HEK293 (cell line): ENCODE data around the gene PHF20.

Experiments
- CTCF ChIA-PET: fragments of 350-600 bp; formaldehyde crosslinking; extraction: SDS; loops from one replicate; lab custom pipeline; 2021; ENCODE audit warnings: antibody characterized with exemption; lab: Yijun Ruan, JAX
- POLR2A ChIA-PET: fragments of 300-600 bp; formaldehyde crosslinking; extraction: SDS; loops from one replicate; lab custom pipeline; 2020; ENCODE audit warnings: antibody characterized with exemption, inconsistent platforms; lab: Yijun Ruan, JAX
- H3K27ac ChIP-seq: fragments of 200-500 bp; sonication (Bioruptor generic); 2 replicates; pipeline ENCODE4 v1.5.1; 2014; ENCODE audit warnings: low read depth, low read length, control low read depth, inconsistent platforms; ENCODE audit errors: extremely low read depth
- H3K36me3 ChIP-seq, 2 experiments: fragments of 200-500 bp in 1 of 2; sonication (Bioruptor generic) in 1 of 2; 1 replicate in 1 of 2; 2 replicates in 1 of 2; pipeline ENCODE4 v1.5.1; 2014 to 2017; ENCODE audit warnings: inconsistent platforms in 2 of 2, low read length in 2 of 2; ENCODE audit not compliant: control insufficient read depth in 2 of 2, insufficient read depth in 1 of 2
- H3K4me1 ChIP-seq: fragments of 200-500 bp; sonication (Bioruptor generic); 2 replicates; pipeline ENCODE4 v1.5.1; 2014; ENCODE audit warnings: mild to moderate bottlenecking, low read length, inconsistent platforms; ENCODE audit not compliant: control insufficient read depth, insufficient read depth
- H3K4me3 ChIP-seq: 2 replicates; pipeline ENCODE4 v1.5.1; 2011; ENCODE audit warnings: low read depth, mild to moderate bottlenecking, control low read depth, low read length, moderate library complexity
- H3K9me3 ChIP-seq: fragments of 200-500 bp; sonication (Bioruptor generic); 2 replicates; pipeline ENCODE4 v1.5.1; 2014; ENCODE audit warnings: low read depth, low read length, inconsistent platforms; ENCODE audit not compliant: control insufficient read depth, insufficient read depth
- EGR2 ChIP-seq: fragments of 450-650 bp; formaldehyde crosslinking; IDR thresholded peaks from 2 replicates; pipeline ENCODE4 v1.5.1; 2016; ENCODE audit warnings: low read depth, missing biosample characterization, missing genetic modification characterization
- KLF1 ChIP-seq: fragments of 450-650 bp; formaldehyde crosslinking; IDR thresholded peaks from 2 replicates; pipeline ENCODE4 v1.5.1; 2016; ENCODE audit warnings: missing biosample characterization, missing genetic modification characterization
- REPIN1 ChIP-seq: fragments of 450-650 bp; formaldehyde crosslinking; IDR thresholded peaks from 2 replicates; pipeline ENCODE4 v1.5.1; 2017; ENCODE audit warnings: missing biosample characterization, missing genetic modification characterization, low read depth
- SP7 ChIP-seq: fragments of 450-650 bp; formaldehyde crosslinking; IDR thresholded peaks from 2 replicates; pipeline ENCODE4 v1.5.1; 2016; ENCODE audit warnings: missing biosample characterization, missing genetic modification characterization
- TCF7L2 ChIP-seq: IDR thresholded peaks from 2 replicates; pipeline ENCODE4 v1.6.1; 2011; ENCODE audit warnings: low read depth, mild to moderate bottlenecking, inconsistent platforms, low read length, moderate library complexity, borderline replicate concordance
- YY1 ChIP-seq: fragments of 450-650 bp; formaldehyde crosslinking; IDR thresholded peaks from 2 replicates; pipeline ENCODE4 v1.5.1; 2018; ENCODE audit warnings: missing biosample characterization, missing genetic modification characterization
- ZBTB1 ChIP-seq: fragments of 450-650 bp; formaldehyde crosslinking; IDR thresholded peaks from 2 replicates; pipeline ENCODE4 v1.5.1; 2016; ENCODE audit warnings: missing biosample characterization, missing genetic modification characterization
- ZBTB21 ChIP-seq: fragments of 450-650 bp; formaldehyde crosslinking; IDR thresholded peaks from 2 replicates; pipeline ENCODE4 v1.5.1; 2017; ENCODE audit warnings: missing biosample characterization, missing genetic modification characterization
- ZEB2 ChIP-seq: fragments of 450-650 bp; formaldehyde crosslinking; IDR thresholded peaks from 2 replicates; pipeline ENCODE4 v1.5.1; 2016; ENCODE audit warnings: missing biosample characterization, missing genetic modification characterization
- ZFP37 ChIP-seq: fragments of 450-650 bp; formaldehyde crosslinking; IDR thresholded peaks from 2 replicates; pipeline ENCODE4 v1.5.1; 2016; ENCODE audit warnings: missing biosample characterization, missing genetic modification characterization
- ZIC2 ChIP-seq: fragments of 450-650 bp; formaldehyde crosslinking; IDR thresholded peaks from 2 replicates; pipeline ENCODE4 v1.5.1; 2016; ENCODE audit warnings: missing biosample characterization, missing genetic modification characterization
- ZNF10 ChIP-seq: fragments of 450-650 bp; formaldehyde crosslinking; IDR thresholded peaks from 2 replicates; pipeline ENCODE4 v1.5.1; 2017; ENCODE audit warnings: missing biosample characterization, missing genetic modification characterization
- ZNF114 ChIP-seq: fragments of 450-650 bp; formaldehyde crosslinking; IDR thresholded peaks from 2 replicates; pipeline ENCODE4 v1.5.0; 2017; ENCODE audit warnings: missing biosample characterization, missing genetic modification characterization
- ZNF121 ChIP-seq: fragments of 450-650 bp; formaldehyde crosslinking; IDR thresholded peaks from 2 replicates; pipeline ENCODE4 v1.5.1; 2016; ENCODE audit warnings: missing biosample characterization, missing genetic modification characterization
- ZNF157 ChIP-seq: fragments of 450-650 bp; formaldehyde crosslinking; IDR thresholded peaks from 2 replicates; pipeline ENCODE4 v1.5.1; 2016; ENCODE audit warnings: missing biosample characterization, missing genetic modification characterization
- ZNF169 ChIP-seq: fragments of 450-650 bp; formaldehyde crosslinking; IDR thresholded peaks from 2 replicates; pipeline ENCODE4 v1.5.1; 2016; ENCODE audit warnings: missing biosample characterization, missing genetic modification characterization
- ZNF184 ChIP-seq: fragments of 450-650 bp; IDR thresholded peaks from 2 replicates; pipeline ENCODE4 v1.5.1; 2018; ENCODE audit warnings: missing biosample characterization, mild to moderate bottlenecking, missing genetic modification characterization
- ZNF19 ChIP-seq: fragments of 450-650 bp; formaldehyde crosslinking; IDR thresholded peaks from 2 replicates; pipeline ENCODE4; 2016; ENCODE audit warnings: missing biosample characterization, missing genetic modification characterization, low read depth
- ZNF2 ChIP-seq: fragments of 450-650 bp; formaldehyde crosslinking; IDR thresholded peaks from 2 replicates; pipeline ENCODE4 v1.5.1; 2016; ENCODE audit warnings: missing biosample characterization, missing genetic modification characterization
- ZNF248 ChIP-seq: fragments of 450-650 bp; formaldehyde crosslinking; IDR thresholded peaks from 2 replicates; pipeline ENCODE4 v1.5.1; 2017; ENCODE audit warnings: missing biosample characterization, missing genetic modification characterization
- ZNF274 ChIP-seq, 2 experiments: fragments of 200-500 bp in 1 of 2; fragments of 450-650 bp in 1 of 2; sonication (Bioruptor generic) in 1 of 2; formaldehyde crosslinking in 1 of 2; IDR thresholded peaks; 2 replicates each; pipeline versions ENCODE4 v1.5.1 to v1.6.1; 2014 to 2016; ENCODE audit warnings: borderline replicate concordance in 1 of 2, inconsistent platforms in 1 of 2, low read length in 1 of 2, missing biosample characterization in 1 of 2, missing genetic modification characterization in 1 of 2
- ZNF354C ChIP-seq: fragments of 450-650 bp; formaldehyde crosslinking; IDR thresholded peaks from 2 replicates; pipeline ENCODE4 v1.5.1; 2016; ENCODE audit warnings: missing biosample characterization, missing genetic modification characterization, low read depth, borderline replicate concordance
- ZNF423 ChIP-seq: fragments of 450-650 bp; formaldehyde crosslinking; IDR thresholded peaks from 2 replicates; pipeline ENCODE4 v1.5.1; 2016; ENCODE audit warnings: missing biosample characterization, missing genetic modification characterization
- ZNF48 ChIP-seq: fragments of 450-650 bp; formaldehyde crosslinking; IDR thresholded peaks from 2 replicates; pipeline ENCODE4 v1.5.1; 2016; ENCODE audit warnings: missing biosample characterization, missing genetic modification characterization
- ZNF549 ChIP-seq: fragments of 450-650 bp; IDR thresholded peaks from 2 replicates; pipeline ENCODE4 v1.5.1; 2018; ENCODE audit warnings: missing biosample characterization, missing genetic modification characterization, mild to moderate bottlenecking, inconsistent platforms, moderate library complexity
- ZNF560 ChIP-seq: fragments of 450-650 bp; formaldehyde crosslinking; IDR thresholded peaks from 2 replicates; pipeline ENCODE4 v1.5.1; 2017; ENCODE audit warnings: missing biosample characterization, missing genetic modification characterization, borderline replicate concordance
- ZNF596 ChIP-seq: fragments of 450-650 bp; IDR thresholded peaks from 2 replicates; pipeline ENCODE4 v1.5.0; 2018; ENCODE audit warnings: missing biosample characterization, mild to moderate bottlenecking, missing genetic modification characterization, moderate library complexity
- ZNF654 ChIP-seq: fragments of 450-650 bp; formaldehyde crosslinking; IDR thresholded peaks from 2 replicates; pipeline ENCODE4 v1.5.1; 2016; ENCODE audit warnings: low read depth, missing biosample characterization, missing genetic modification characterization
- ZNF658 ChIP-seq: fragments of 450-650 bp; formaldehyde crosslinking; IDR thresholded peaks from 2 replicates; pipeline ENCODE4; 2016; ENCODE audit warnings: missing biosample characterization, missing genetic modification characterization
- ZNF670 ChIP-seq: fragments of 450-650 bp; formaldehyde crosslinking; IDR thresholded peaks from 2 replicates; pipeline ENCODE4 v1.5.1; 2016; ENCODE audit warnings: missing biosample characterization, missing genetic modification characterization, low read depth
- ZNF707 ChIP-seq: fragments of 450-650 bp; formaldehyde crosslinking; IDR thresholded peaks from 2 replicates; pipeline ENCODE4 v1.5.1; 2016; ENCODE audit warnings: missing biosample characterization, missing genetic modification characterization
- TF ChIP-seq, protein P1 (sequence below): fragments of 450-650 bp; formaldehyde crosslinking; IDR thresholded peaks from 2 replicates; pipeline ENCODE4 v1.5.1; 2016; ENCODE audit warnings: missing biosample characterization, missing genetic modification characterization
- TF ChIP-seq, protein P2 (sequence below): fragments of 450-650 bp; formaldehyde crosslinking; IDR thresholded peaks from 2 replicates; pipeline ENCODE4 v1.5.1; 2016; ENCODE audit warnings: missing biosample characterization, missing genetic modification characterization, borderline replicate concordance

PHF20 gene

GRCh38 chr20:35791821-35792220 is 20.0 kb downstream of the PHF20 start:
- ChIA-PET POLR2A (interaction anchor here (0.7 kb wide), 1 partner anchor 20 kb away, joined by 5 read pairs; the partner anchor contains the start of gene PHF20), CTCF (interaction anchor here (0.6 kb wide), 1 partner anchor 1010 kb away, joined by 4 read pairs; no protein-coding TSS in a partner anchor)
- H3K27ac ChIP-seq, result no peak overlapping the region

GRCh38 chr20:35792740-35793139 is 20.9 kb downstream of the PHF20 start:
- ChIA-PET CTCF (interaction anchor here (0.6 kb wide), 1 partner anchor 92 kb away, joined by 4 read pairs; no protein-coding TSS in a partner anchor), POLR2A (no interaction called here)
- Histone ChIP-seq H3K4me3 (no peak overlapping the region), H3K9me3 (no peaks in the 10 kb centered on the region), H3K27ac (no peak overlapping the region), H3K36me3 (no peaks in the 10 kb centered on the region; a peak in 1 of 3 replicates), H3K4me1 (no peaks in the 10 kb centered on the region)
- no peak for TF ChIP-seq ZNF354C (tag by site-specific recombination)
- no peak for TF ChIP-seq ZNF560 (tag by site-specific recombination)
- TF ChIP-seq ZFP37 (tag by site-specific recombination), result no peak
- TF ChIP-seq KLF1 (tag by site-specific recombination), result no peak
- TF ChIP-seq YY1, result no peak
- no peak for TF ChIP-seq ZNF19 (tag by site-specific recombination)
- TF ChIP-seq ZNF114, result no peak
- no peak for TF ChIP-seq ZNF248 (tag by site-specific recombination)
- TF ChIP-seq EGR2 (tag by site-specific recombination), result no peak
- no peak for TF ChIP-seq SP7 (tag by site-specific recombination)
- no peak for TF ChIP-seq ZNF169 (tag by site-specific recombination)
- TF ChIP-seq ZEB2 (tag by site-specific recombination), result no peak
- no peak for TF ChIP-seq ZNF596 (tag by site-specific recombination)
- TF ChIP-seq ZNF670 (tag by site-specific recombination), result no peak

More at GRCh38 chr20:35791821-35792220, 20.0 kb downstream of the PHF20 start:
- H3K9me3 ChIP-seq, result no peaks in the 10 kb centered on the region
- H3K4me3 ChIP-seq, result no peak overlapping the region
- H3K4me1 ChIP-seq, result no peaks in the 10 kb centered on the region
- TF ChIP-seq ZNF157 (tag by site-specific recombination) (no peak), ZNF10 (tag by site-specific recombination) (no peak), ZNF2 (tag by site-specific recombination) (no peak), ZNF707 (tag by site-specific recombination) (no peak), REPIN1 (tag by site-specific recombination) (no peak), ZNF549 (no peak), ZNF48 (no peak), ZNF274 (IDR thresholded peaks at IDR 0.05; ENCODE audit: low read length) (no peak), ZNF274 (tag by site-specific recombination; IDR thresholded peaks at IDR 0.05; ENCODE audit: borderline replicate concordance) (no peak), ZIC2 (no peak), ZNF423 (tag by site-specific recombination) (no peak), ZNF184 (no peak), ZNF658 (tag by site-specific recombination) (no peak), TCF7L2 (no peak), ZBTB1 (no peak), ZNF121 (no peak), ZNF654 (no peak), ZBTB21 (tag by site-specific recombination) (no peak)
- TF ChIP-seq, protein P1, sequence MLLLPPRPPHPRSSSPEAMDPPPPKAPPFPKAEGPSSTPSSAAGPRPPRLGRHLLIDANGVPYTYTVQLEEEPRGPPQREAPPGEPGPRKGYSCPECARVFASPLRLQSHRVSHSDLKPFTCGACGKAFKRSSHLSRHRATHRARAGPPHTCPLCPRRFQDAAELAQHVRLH (tag by site-specific recombination), result no peak
- TF ChIP-seq, protein P2, sequence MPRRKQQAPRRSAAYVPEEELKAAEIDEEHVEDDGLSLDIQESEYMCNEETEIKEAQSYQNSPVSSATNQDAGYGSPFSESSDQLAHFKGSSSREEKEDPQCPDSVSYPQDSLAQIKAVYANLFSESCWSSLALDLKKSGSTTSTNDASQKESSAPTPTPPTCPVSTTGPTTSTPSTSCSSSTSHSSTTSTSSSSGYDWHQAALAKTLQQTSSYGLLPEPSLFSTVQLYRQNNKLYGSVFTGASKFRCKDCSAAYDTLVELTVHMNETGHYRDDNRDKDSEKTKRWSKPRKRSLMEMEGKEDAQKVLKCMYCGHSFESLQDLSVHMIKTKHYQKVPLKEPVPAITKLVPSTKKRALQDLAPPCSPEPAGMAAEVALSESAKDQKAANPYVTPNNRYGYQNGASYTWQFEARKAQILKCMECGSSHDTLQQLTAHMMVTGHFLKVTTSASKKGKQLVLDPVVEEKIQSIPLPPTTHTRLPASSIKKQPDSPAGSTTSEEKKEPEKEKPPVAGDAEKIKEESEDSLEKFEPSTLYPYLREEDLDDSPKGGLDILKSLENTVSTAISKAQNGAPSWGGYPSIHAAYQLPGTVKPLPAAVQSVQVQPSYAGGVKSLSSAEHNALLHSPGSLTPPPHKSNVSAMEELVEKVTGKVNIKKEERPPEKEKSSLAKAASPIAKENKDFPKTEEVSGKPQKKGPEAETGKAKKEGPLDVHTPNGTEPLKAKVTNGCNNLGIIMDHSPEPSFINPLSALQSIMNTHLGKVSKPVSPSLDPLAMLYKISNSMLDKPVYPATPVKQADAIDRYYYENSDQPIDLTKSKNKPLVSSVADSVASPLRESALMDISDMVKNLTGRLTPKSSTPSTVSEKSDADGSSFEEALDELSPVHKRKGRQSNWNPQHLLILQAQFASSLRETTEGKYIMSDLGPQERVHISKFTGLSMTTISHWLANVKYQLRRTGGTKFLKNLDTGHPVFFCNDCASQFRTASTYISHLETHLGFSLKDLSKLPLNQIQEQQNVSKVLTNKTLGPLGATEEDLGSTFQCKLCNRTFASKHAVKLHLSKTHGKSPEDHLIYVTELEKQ (tag by site-specific recombination), result no peak
- no peaks in the 10 kb centered on the region; a peak in 1 of 3 replicates for H3K36me3 ChIP-seq
